K562 (cell line): ENCODE data around the gene ZNF516.

Experiments
- ELF2 ChIP-seq: fragments of 250-450 bp; sonication (Bioruptor Pico); IDR thresholded peaks from 2 replicates; pipeline ENCODE4 v1.5.0; 2021; ENCODE audit warnings: mild to moderate bottlenecking
- ETV6 ChIP-seq, 3 experiments: fragments of 150-350 bp in 1 of 3; sonication (generic) in 1 of 3; formaldehyde crosslinking in 1 of 3; IDR thresholded peaks; 2 replicates each; pipeline versions ENCODE4 v1.6.1 to v1.8.0; 2014 to 2022; ENCODE audit warnings: borderline replicate concordance in 2 of 3, low read depth in 2 of 3, antibody characterized with exemption in 1 of 3, low read length in 1 of 3, mild to moderate bottlenecking in 1 of 3, missing genetic modification reagents in 1 of 3
- NCOA4 ChIP-seq: fragments of 450-650 bp; IDR thresholded peaks from 2 replicates; pipeline ENCODE4 v1.6.1; 2018; ENCODE audit warnings: mild to moderate bottlenecking; ENCODE audit not compliant: partially characterized antibody
- REST ChIP-seq, 2 experiments: fragments of 450-650 bp; formaldehyde crosslinking in 1 of 2; IDR thresholded peaks; 2 replicates each; pipeline versions ENCODE4 v1.4.0 to v1.6.1; 2014 to 2020; ENCODE audit warnings: mild to moderate bottlenecking in 2 of 2, borderline replicate concordance in 1 of 2, low read depth in 1 of 2
- SRF ChIP-seq, 2 experiments: fragments of 250-450, 450-650 bp in 1 of 2; sonication (Bioruptor Pico) in 1 of 2; sonication (generic) in 1 of 2; formaldehyde crosslinking; IDR thresholded peaks; 2 replicates each; pipeline versions ENCODE4 v1.5.0 to v1.5.1; 2020 to 2022; ENCODE audit warnings: mild to moderate bottlenecking in 1 of 2, missing genetic modification reagents in 1 of 2
- TF ChIP-seq, protein P1 (sequence below): sonication (generic); formaldehyde crosslinking; IDR thresholded peaks from 2 replicates; pipeline ENCODE4 v1.8.1; 2023; ENCODE audit warnings: mild to moderate bottlenecking, missing genetic modification reagents, moderate library complexity

DNA sequence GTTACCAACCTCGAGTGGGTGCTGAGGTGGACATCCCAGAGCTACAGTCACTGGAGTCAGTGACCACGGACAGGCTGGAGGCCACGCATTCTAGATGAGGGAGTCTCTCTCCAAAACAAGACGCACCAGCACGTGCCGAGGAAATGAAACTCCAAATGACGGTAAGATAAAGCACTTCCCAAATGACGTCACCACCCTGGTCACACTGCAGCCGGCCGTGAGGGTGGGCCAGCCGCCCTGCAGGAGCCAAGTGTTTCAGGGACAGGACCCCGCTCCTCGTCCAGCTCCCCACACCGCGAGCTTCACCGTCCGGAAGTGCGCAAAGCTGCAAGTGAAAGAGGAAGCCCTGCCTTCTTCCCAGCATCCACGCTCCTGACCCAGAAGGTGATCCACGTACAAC lies 99.4 kb downstream of the ZNF516 start:
- TF ChIP-seq ELF2 (CRISPR knock-in tag): no peak
- no peak for TF ChIP-seq SRF (CRISPR knock-in tag; IDR thresholded peaks at IDR 0.05)
- no peak for TF ChIP-seq NCOA4
- TF ChIP-seq REST (IDR thresholded peaks at IDR 0.05; ENCODE audit: borderline replicate concordance): no peak
- TF ChIP-seq REST (CRISPR knock-in tag; IDR thresholded peaks at IDR 0.05; ENCODE audit: low read depth): no peak
- TF ChIP-seq, protein P1, sequence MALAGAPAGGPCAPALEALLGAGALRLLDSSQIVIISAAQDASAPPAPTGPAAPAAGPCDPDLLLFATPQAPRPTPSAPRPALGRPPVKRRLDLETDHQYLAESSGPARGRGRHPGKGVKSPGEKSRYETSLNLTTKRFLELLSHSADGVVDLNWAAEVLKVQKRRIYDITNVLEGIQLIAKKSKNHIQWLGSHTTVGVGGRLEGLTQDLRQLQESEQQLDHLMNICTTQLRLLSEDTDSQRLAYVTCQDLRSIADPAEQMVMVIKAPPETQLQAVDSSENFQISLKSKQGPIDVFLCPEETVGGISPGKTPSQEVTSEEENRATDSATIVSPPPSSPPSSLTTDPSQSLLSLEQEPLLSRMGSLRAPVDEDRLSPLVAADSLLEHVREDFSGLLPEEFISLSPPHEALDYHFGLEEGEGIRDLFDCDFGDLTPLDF (CRISPR knock-in tag): no peak
- TF ChIP-seq ETV6 (IDR thresholded peaks at IDR 0.05; ENCODE audit: borderline replicate concordance in 1 of 2, low read depth in 2 of 2, low read length in 1 of 2): no peak
- no peak for TF ChIP-seq ETV6 (CRISPR knock-in tag; IDR thresholded peaks at IDR 0.05; ENCODE audit: borderline replicate concordance)
